B cell (primary cell): ENCODE measurements around the gene SCARB1. TPM values are rescaled to one million over a fixed set of nuclear protein-coding genes. Genes with fewer than 3 reads are reported as not detected.

Experiments
- ATAC-seq: fragments of 200-7000 bp; cut with Tn5 transposase; one replicate; pipeline ENCODE4 v1.10.0; 2021; ENCODE audit warnings: low read depth, mild to moderate bottlenecking, moderate number of reproducible peaks, moderate library complexity
- CTCF ChIA-PET: fragments of 350-600 bp; sonication (Branson Sonifier 250); formaldehyde crosslinking; loops from one replicate; lab custom pipeline; 2021; ENCODE audit warnings: antibody characterized with exemption, inconsistent platforms; lab: Charles Lee
- POLR2A ChIA-PET: fragments of 350-600 bp; sonication (Branson Sonifier 250); formaldehyde crosslinking; loops from one replicate; lab custom pipeline; 2021; ENCODE audit warnings: antibody characterized with exemption; lab: Charles Lee
- DNase-seq: peaks from one replicate; pipeline ENCODE4 v3.0.0; 2013
- H2AFZ ChIP-seq: 2 replicates; pipeline ENCODE4 v1.6.1; 2012; ENCODE audit warnings: mild to moderate bottlenecking, low read depth, low read length; ENCODE audit not compliant: insufficient read depth, poor library complexity, severe bottlenecking
- H3K27ac ChIP-seq, 2 donors: 1 replicate in 1 of 2; 2 replicates in 1 of 2; pipeline ENCODE4 v1.5.1; 2012 to 2013; ENCODE audit warnings: low read length in 2 of 2, mild to moderate bottlenecking in 2 of 2, moderate library complexity in 1 of 2
- H3K27me3 ChIP-seq, 4 experiments: fragments of 200-600 bp in 1 of 4; sonication (generic) in 1 of 4; replicated peaks in 1 of 4; 1 replicate in 2 of 4; 2 replicates in 2 of 4; pipeline versions ENCODE4 v1.6.1 to v1.7.0; 2013 to 2016; ENCODE audit warnings: low read length in 3 of 4, mild to moderate bottlenecking in 2 of 4, mixed read lengths in 1 of 4, moderate library complexity in 1 of 4; ENCODE audit not compliant: insufficient read depth in 4 of 4, control insufficient read depth in 3 of 4; ENCODE audit errors: control extremely low read depth in 1 of 4
- H3K36me3 ChIP-seq, 2 experiments: replicated peaks in 1 of 2; 1 replicate in 1 of 2; 2 replicates in 1 of 2; pipeline versions ENCODE4 v1.6.1 to v1.7.1; 2013; ENCODE audit warnings: low read length in 1 of 2; ENCODE audit not compliant: insufficient read depth in 2 of 2, control insufficient read depth in 1 of 2; ENCODE audit errors: control extremely low read depth in 1 of 2, extremely low read depth in 1 of 2
- H3K4me1 ChIP-seq, 2 donors: fragments of 200-600 bp in 1 of 2; sonication (generic) in 1 of 2; 1 replicate in 1 of 2; 2 replicates in 1 of 2; pipeline versions ENCODE4 v1.5.1 to v1.6.1; 2013 to 2017; ENCODE audit warnings: low read length in 2 of 2; ENCODE audit not compliant: control insufficient read depth in 2 of 2, insufficient read depth in 2 of 2
- H3K4me2 ChIP-seq: replicated peaks from 2 replicates; pipeline ENCODE3; 2012; ENCODE audit warnings: mild to moderate bottlenecking, low read depth, low read length; ENCODE audit not compliant: poor library complexity, severe bottlenecking
- H3K4me3 ChIP-seq, 5 experiments: fragments of 200-600 bp in 1 of 5; sonication (generic) in 1 of 5; 1 replicate in 3 of 5; 2 replicates in 2 of 5; pipeline versions ENCODE4 v1.5.1 to v1.7.0; 2011 to 2016; ENCODE audit warnings: low read length in 4 of 5, mild to moderate bottlenecking in 4 of 5, low read depth in 2 of 5, control low read depth in 1 of 5, moderate library complexity in 1 of 5; ENCODE audit not compliant: insufficient read depth in 1 of 5; ENCODE audit errors: control extremely low read depth in 1 of 5, extremely low read depth in 1 of 5
- H3K79me2 ChIP-seq: fragments of 200-600 bp; sonication (generic); one replicate; pipeline ENCODE4 v1.6.0; 2016; ENCODE audit warnings: low read length; ENCODE audit not compliant: control insufficient read depth, insufficient read depth
- H3K9ac ChIP-seq: fragments of 200-600 bp; sonication (generic); 2 replicates; pipeline ENCODE4 v1.6.1; 2017; ENCODE audit warnings: mild to moderate bottlenecking, low read length, moderate library complexity
- H3K9me3 ChIP-seq, 3 donors: one replicate each; pipeline versions ENCODE4 v1.6.1 to v1.7.1; 2013; ENCODE audit warnings: low read length in 2 of 3; ENCODE audit not compliant: control insufficient read depth in 2 of 3, insufficient read depth in 1 of 3; ENCODE audit errors: control extremely low read depth in 1 of 3
- H4K20me1 ChIP-seq: 2 replicates; pipeline ENCODE4 v1.6.0; 2012; ENCODE audit warnings: mild to moderate bottlenecking, low read length; ENCODE audit not compliant: insufficient read depth, control insufficient read depth, poor library complexity, severe bottlenecking
- H3K27ac Mint-ChIP-seq: one replicate; pipeline ENCODE4 v1.8.0; 2021; ENCODE audit warnings: mixed read lengths
- H3K27me3 Mint-ChIP-seq: one replicate; pipeline ENCODE4 v1.8.0; 2021; ENCODE audit warnings: mixed read lengths
- H3K4me1 Mint-ChIP-seq: one replicate; pipeline ENCODE4 v1.8.0; 2021; ENCODE audit warnings: mixed read lengths
- H3K4me3 Mint-ChIP-seq: one replicate; pipeline ENCODE4 v1.8.0; 2021; ENCODE audit warnings: mixed read lengths
- H3K9me3 Mint-ChIP-seq: one replicate; pipeline ENCODE4 v1.8.0; 2022; ENCODE audit warnings: mixed read lengths; ENCODE audit not compliant: insufficient read depth
- CTCF ChIP-seq: fragments of 200-600 bp; IDR thresholded peaks from one replicate; pipeline ENCODE4 v1.8.0; 2022; ENCODE audit warnings: antibody characterized with exemption, mild to moderate bottlenecking
- EZH2 ChIP-seq: IDR thresholded peaks from 2 replicates; pipeline ENCODE4 v1.6.1; 2012; ENCODE audit warnings: borderline replicate concordance, low read depth, mild to moderate bottlenecking, moderate library complexity, low read length; ENCODE audit not compliant: insufficient read depth, poor library complexity, severe bottlenecking
- WGBS: methylation state at CpG from one replicate; pipeline ENCODE4 v1.1.5; 2013; ENCODE audit warnings: missing lambda C conversion rate; ENCODE audit not compliant: insufficient coverage; 5-methylcytosine and 5-hydroxymethylcytosine counted together
- intact Hi-C: fragments of 100-400 bp; cut with micrococcal nuclease; formaldehyde crosslinking; loops from one replicate; pipeline ENCODE4 v1.10.0; 2022
- polyA plus RNA-seq: library from polyadenylated mRNA; depleted of rRNA; stranded (reverse); fragments of >200 nt; gene quantifications from 2 replicates; pipeline ENCODE4 v1.2.3, GENCODE V29; 2012
- total RNA-seq, 2 donors: library from RNA; stranded (reverse); fragments of 120-200 nt in 1 of 2; gene quantifications; 1 replicate in 1 of 2; 2 replicates in 1 of 2; pipeline versions ENCODE4 v1.2.3 to v1.2.4, GENCODE V29; 2013 to 2022

The SCARB1 gene
- total and polyA plus RNA-seq, 2 donors (not counting 1 experiment from before 2014, with no cell fraction given), result 26.8 to 30.7 TPM

- DNase-seq (no peak), ATAC-seq (no peak)
- CTCF ChIA-PET, result interaction anchor here (0.6 kb wide), 1 partner anchor 38 kb away, joined by 5 read pairs; no protein-coding TSS in a partner anchor
- Mint-ChIP-seq H3K27ac (no peak overlapping the region), H3K4me1 (no peaks in the 10 kb centered on the region), H3K9me3 (no peaks in the 10 kb centered on the region), H3K4me3 (no peak overlapping the region), H3K27me3 (no peaks in the 10 kb centered on the region)
- H3K9ac ChIP-seq, result no peak overlapping the region
- no peaks in the 10 kb centered on the region for H3K27me3 ChIP-seq
- peaks cover 0 to 12% of the 10 kb centered on the region in 2 experiments for H3K36me3 ChIP-seq
- no peak for TF ChIP-seq CTCF
- TF ChIP-seq EZH2, result no peak
- intact Hi-C loops, result no loop called here
- H3K27ac ChIP-seq, result no peak overlapping the region
- H3K4me3 ChIP-seq, result no peak overlapping the region
- 87% methylated on average over 2 of the region's 2 CpGs for WGBS
- H2AFZ ChIP-seq, result no peak overlapping the region
- H3K4me1 ChIP-seq, result no peaks in the 10 kb centered on the region
- H3K9me3 ChIP-seq, result peaks cover 0 to 9% (median 0%) of the 10 kb centered on the region in 3 donors
- POLR2A ChIA-PET, result no interaction called here
- H3K79me2 ChIP-seq, result no peaks in the 10 kb centered on the region
- H3K4me2 ChIP-seq, result no peak overlapping the region
- no peaks in the 10 kb centered on the region for H4K20me1 ChIP-seq
Measured at GRCh38 chr12:124808272-124808671, 55.4 kb downstream of the SCARB1 start.

- H4K20me1 ChIP-seq, result no peaks in the 10 kb centered on the region
- no peak overlapping the region for H3K4me2 ChIP-seq
- H3K4me1 ChIP-seq, result no peaks in the 10 kb centered on the region
- ATAC-seq, result no peak
- 96% methylated on average over 17 of the region's 25 CpGs for WGBS
- H3K36me3 ChIP-seq, result peaks cover 0 to 6% of the 10 kb centered on the region in 2 experiments
- no peaks in the 10 kb centered on the region for H3K27me3 Mint-ChIP-seq
- TF ChIP-seq CTCF, result no peak
- no peak for TF ChIP-seq EZH2
- H3K27me3 ChIP-seq, result no peaks in the 10 kb centered on the region
- ChIA-PET CTCF (no interaction called here), POLR2A (interaction anchor here (0.6 kb wide), 1 partner anchor 196 kb away, joined by 4 read pairs; no protein-coding TSS in a partner anchor)
- H3K9ac ChIP-seq, result no peak overlapping the region
- H3K27ac Mint-ChIP-seq, result no peak overlapping the region
- H2AFZ ChIP-seq, result no peak overlapping the region
- intact Hi-C loops, result no loop called here
- no peaks in the 10 kb centered on the region for H3K9me3 Mint-ChIP-seq
- no peak overlapping the region for H3K4me3 Mint-ChIP-seq
- peaks cover 0 to 3% (median 0%) of the 10 kb centered on the region in 3 donors for H3K9me3 ChIP-seq
- H3K27ac ChIP-seq, result no peak overlapping the region
- no peak for DNase-seq
- no peaks in the 10 kb centered on the region for H3K79me2 ChIP-seq
- no peak overlapping the region for H3K4me3 ChIP-seq
- no peaks in the 10 kb centered on the region for H3K4me1 Mint-ChIP-seq
Measured at GRCh38 chr12:124805876-124806668, 57.6 kb downstream of the SCARB1 start.
